LHCN-M2 (cell line): ENCODE results near the gene CAPZB. TPM values are rescaled to one million over a fixed set of nuclear protein-coding genes. Genes with fewer than 3 reads are reported as not detected.
A peak's percentile ranks its signal among the peaks of the same experiment; 100 is the strongest.

Source experiments
- DNase-seq: peaks from one replicate; pipeline ENCODE4 v3.0.0-alpha.2; 2012; ENCODE audit warnings: low read depth
- total RNA-seq: library from RNA; depleted of rRNA; stranded (reverse); fragments of >200 nt; gene quantifications from 2 replicates; pipeline ENCODE4 v1.2.3, GENCODE V29; 2014

Gene CAPZB
- total RNA-seq, 1 experiment from 2014 or later: 134 TPM

GRCh38 chr1:19448491-19449439, 36.6 kb downstream of the CAPZB start:
- peak; percentile 85 for DNase-seq

DNA sequence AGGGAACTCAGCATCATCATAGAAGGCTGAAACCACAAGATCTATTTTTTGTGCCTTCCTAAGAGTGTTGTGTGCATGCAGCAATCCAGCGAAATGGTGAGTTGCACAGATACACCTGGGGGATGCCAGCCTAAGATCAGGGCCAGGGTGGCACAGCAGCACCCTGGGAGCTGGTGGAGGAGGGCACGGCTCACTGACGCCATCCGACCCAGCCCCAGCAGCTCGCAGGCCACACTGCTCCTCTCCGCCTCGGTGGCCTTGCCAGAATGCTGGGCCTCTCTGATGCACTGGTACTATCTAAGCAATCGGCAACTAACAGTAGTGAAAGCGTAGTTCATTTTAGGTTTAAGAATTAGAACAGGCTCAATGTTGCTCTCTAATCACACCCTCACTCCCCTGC, 37.8 kb downstream of the CAPZB start:
- DNase-seq: no peak

- peak; percentile 60 for DNase-seq
These were observed 39.7 kb downstream of the CAPZB start for GRCh38 chr1:19445417-19446342.

DNA sequence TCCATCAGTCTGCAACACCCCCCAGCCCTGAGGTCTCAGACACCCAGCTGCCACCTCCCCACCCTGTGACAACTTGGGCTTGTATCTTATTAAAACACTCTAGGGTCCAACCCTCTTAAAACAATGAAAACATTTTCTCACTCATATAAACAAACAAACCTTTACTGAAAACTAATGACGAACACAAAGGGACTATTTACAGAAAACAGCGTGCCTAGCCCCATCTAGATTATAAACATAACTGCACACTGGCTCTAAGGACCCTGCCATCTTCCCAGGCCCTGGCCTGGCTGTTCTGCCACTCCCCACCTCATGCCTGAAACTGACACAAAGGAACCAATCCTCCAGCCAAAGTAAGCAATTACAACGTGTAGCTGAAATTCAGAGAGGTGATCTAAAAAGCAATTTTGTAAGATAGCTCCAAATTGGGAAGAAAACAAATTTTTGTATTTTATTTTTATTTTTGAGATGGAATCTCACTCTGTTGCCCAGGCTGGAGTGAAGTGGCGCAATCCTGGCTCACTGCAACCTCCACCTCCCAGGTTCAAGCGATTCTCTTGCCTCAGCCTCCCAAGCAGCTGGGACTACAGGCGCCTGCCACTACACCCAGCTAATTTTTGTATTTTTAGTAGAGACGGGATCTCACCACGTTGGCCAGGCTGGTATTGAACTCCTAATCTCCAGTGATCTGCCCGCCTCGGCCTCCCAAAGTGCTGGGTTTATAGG, 40.9 kb downstream of the CAPZB start:
- DNase-seq: no peak

GRCh38 chr1:19443326-19443725, 42.0 kb downstream of the CAPZB start:
- no peak for DNase-seq

DNA sequence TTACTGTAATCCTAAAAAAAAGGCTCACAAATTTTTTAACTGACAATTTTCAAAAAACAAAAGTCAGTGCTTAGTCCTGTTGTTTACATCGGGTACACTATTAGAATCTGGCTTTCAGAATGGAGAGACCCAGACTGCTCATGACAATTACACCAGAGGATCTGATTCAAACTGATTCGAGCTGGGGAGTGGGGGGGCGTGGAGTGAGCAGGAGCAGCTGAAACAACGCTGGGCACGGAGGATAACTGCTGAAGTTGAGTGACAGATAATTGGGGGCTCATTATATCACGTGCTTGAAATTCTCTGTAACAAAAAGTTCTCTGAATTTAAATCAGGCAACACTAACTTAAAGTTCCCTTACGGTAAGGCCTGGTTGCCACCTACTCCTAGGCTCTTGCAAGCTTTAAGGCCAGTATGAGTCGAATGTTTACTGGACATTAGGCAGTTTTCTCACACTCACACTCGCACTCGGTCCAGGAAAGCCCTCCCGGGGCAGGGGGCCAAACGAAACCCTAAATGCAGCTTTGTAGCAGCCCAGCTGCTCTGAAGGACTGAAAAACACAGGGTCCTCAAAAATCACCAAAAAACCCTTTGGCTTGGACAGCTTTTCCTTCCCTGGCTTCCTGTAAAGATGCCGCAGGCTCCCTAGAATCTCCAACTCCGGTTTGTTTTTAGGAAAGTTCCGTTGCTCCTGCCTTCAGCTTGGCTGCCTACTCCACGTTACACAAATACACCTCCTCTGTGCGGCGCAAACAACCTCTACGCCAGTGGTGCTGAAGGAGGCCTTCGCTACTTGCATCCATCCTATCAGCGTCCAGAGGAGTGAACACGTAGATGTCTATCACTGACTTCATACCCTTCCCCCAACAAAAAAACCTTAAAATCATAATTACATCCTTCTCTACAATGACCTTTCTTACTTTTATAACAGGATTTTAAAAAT, 42.9 kb downstream of the CAPZB start:
- DNase-seq: peak; percentile 57

- no peak for DNase-seq
These were observed 44.1 kb downstream of the CAPZB start for GRCh38 chr1:19441048-19441780.

DNA sequence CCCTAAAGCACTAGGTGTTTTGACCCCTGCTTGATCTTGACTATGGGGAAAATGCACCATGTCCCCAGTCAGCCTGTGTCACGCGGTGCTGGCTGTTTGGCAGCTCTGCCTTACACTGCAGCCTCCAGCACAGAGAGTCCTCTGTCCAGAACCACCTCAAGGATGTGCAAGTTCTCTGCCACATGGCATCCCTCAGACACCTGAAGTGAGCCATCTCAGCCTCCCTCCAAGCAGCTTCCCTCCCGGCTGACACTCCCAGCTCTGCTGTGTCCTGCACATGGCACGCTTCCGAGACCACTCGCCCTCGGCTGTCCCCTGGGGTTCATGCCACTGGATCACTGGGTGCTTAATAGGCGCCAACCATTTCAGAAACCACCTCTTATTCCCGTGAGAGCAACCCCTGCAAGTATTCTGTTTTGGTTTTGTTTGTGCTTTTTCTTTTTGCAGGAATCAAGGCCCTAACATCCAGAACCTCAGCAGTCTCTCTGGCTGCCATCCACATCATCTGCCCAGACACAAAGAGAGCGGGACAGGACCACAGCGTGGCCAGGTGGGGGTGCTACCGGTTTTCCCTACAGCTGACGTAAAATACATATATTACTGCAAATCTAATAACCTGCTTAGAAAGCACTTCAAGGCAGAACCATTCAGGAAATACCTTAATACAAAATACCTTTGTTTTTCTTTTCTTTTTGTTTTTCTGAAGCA, 45.7 kb downstream of the CAPZB start:
- no peak for DNase-seq

DNA sequence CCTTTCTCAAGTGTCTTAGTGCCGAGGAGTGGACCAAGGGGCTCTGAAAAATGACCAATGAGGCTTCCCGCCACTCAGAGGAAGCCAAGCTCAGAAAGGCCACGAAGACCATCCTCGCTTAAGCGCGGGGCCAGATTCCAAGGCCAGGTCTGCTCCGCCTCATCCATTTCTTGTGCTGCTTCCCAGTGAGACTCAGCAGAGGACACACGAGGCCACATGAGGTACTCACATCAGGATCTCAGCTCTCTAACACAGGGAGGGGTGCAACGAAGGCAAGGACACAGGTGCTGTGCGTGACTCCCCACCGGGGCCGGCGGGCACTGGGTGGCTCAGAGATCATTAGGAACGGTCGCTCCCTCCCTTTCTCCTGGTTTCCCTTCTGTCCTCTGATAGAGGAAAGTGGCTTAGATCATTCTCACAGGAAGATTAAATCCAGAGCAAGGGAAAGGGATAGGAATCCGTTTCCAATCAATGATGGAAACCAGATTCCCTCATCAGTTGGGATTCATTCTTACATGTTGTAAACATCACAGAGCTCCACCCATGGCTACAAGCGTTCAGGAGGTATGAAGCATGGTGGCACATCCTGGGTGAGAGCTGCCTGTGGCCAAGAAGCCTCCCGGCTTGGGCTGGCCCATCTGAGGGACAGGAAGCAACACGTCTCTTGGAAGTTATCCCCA, 46.7 kb downstream of the CAPZB start:
- DNase-seq: no peak

- no peak for DNase-seq
These were observed 47.4 kb downstream of the CAPZB start for GRCh38 chr1:19437891-19438294.

GRCh38 chr1:19436716-19437476, 48.4 kb downstream of the CAPZB start:
- DNase-seq: peak; percentile 58

- DNase-seq: peak; percentile 72
These were observed 49.4 kb downstream of the CAPZB start for GRCh38 chr1:19435851-19436455.

- no peak for DNase-seq
These were observed 50.2 kb downstream of the CAPZB start for GRCh38 chr1:19435181-19435580.

DNA sequence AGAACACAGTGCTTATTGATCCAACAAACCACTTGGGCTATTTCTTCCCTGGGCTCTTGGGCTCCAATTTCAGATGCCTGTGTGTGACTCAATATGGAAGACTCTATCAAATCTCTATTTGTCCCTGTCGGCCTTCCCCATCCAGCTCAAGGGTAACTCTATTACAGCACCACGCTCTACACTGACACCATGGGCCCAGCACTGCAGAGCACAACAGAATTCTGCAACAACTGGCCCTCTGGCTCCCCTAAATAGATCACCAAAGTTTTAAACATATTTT, 51.7 kb downstream of the CAPZB start:
- peak; percentile 37 for DNase-seq

GRCh38 chr1:19432943-19433718, 52.2 kb downstream of the CAPZB start:
- DNase-seq: peak; percentile 65
